ENCODE data around the gene HTRA1. TPM values are rescaled to one million over a fixed set of nuclear protein-coding genes. Genes with fewer than 3 reads are reported as not detected.

The HTRA1 gene
- total and polyA plus RNA-seq, 12 donors: 23.4 to 108 (median 70.2) TPM

- intact Hi-C loops (cut with DNase I): no loop called here
- no peak for TF ChIP-seq CTCF (IDR thresholded peaks at IDR 0.05)
These were observed 16.1 kb downstream of the HTRA1 start for GRCh38 chr10:122477436-122477835.

GRCh38 chr10:122478971-122479370 lies 17.6 kb downstream of the HTRA1 start:
- TF ChIP-seq CTCF (IDR thresholded peaks at IDR 0.05): no peak
- ATAC-seq (no peak), DNase-seq (no peak)
- intact Hi-C loops (cut with DNase I): no loop called here
- Histone ChIP-seq H3K27ac (no peak overlapping the region), H3K27me3 (no peaks in the 10 kb centered on the region), H3K4me1 (peaks cover 15 to 33% (median 27%) of the 10 kb centered on the region in 9 donors), H3K9me3 (no peaks in the 10 kb centered on the region), H3K36me3 (peaks cover 0 to 3% (median 0%) of the 10 kb centered on the region in 9 donors), H3K4me3 (no peak overlapping the region)
- 82 to 85% methylated on average over 7 of the region's 7 CpGs for WGBS, 2 donors

More at GRCh38 chr10:122477436-122477835, 16.1 kb downstream of the HTRA1 start:
- H3K27ac ChIP-seq: no peak overlapping the region
- ATAC-seq: no peak
- 96% methylated on average over 5 of the region's 5 CpGs for WGBS, 2 donors
- no peak for DNase-seq
- H3K4me3 ChIP-seq: no peak overlapping the region
- no peaks in the 10 kb centered on the region for H3K9me3 ChIP-seq
- peaks cover 15 to 43% (median 39%) of the 10 kb centered on the region in 9 donors for H3K4me1 ChIP-seq
- H3K27me3 ChIP-seq: no peaks in the 10 kb centered on the region
- H3K36me3 ChIP-seq: peaks cover 0 to 3% (median 0%) of the 10 kb centered on the region in 9 donors

- no peak for TF ChIP-seq CTCF (IDR thresholded peaks at IDR 0.05)
- H3K9me3 ChIP-seq: no peaks in the 10 kb centered on the region
- no peak overlapping the region for H3K4me3 ChIP-seq
- DNase-seq (no peak), ATAC-seq (no peak)
- H3K4me1 ChIP-seq: peaks cover 8 to 23% (median 21%) of the 10 kb centered on the region in 9 donors
- intact Hi-C loops (cut with DNase I): no loop called here
- H3K36me3 ChIP-seq: peaks cover 0 to 3% (median 0%) of the 10 kb centered on the region in 9 donors
- H3K27ac ChIP-seq: no peak overlapping the region
- 91% methylated on average over 10 of the region's 10 CpGs for WGBS, 2 donors
- no peaks in the 10 kb centered on the region for H3K27me3 ChIP-seq
These were observed 18.9 kb downstream of the HTRA1 start for GRCh38 chr10:122480146-122480833.

- H3K27me3 ChIP-seq: no peaks in the 10 kb centered on the region
- no peaks in the 10 kb centered on the region for H3K9me3 ChIP-seq
- peaks cover 3 to 23% (median 21%) of the 10 kb centered on the region in 9 donors for H3K4me1 ChIP-seq
- ATAC-seq (no peak), DNase-seq (no peak)
- peaks cover 0 to 3% (median 0%) of the 10 kb centered on the region in 9 donors for H3K36me3 ChIP-seq
- no peak overlapping the region for H3K4me3 ChIP-seq
- H3K27ac ChIP-seq: no peak overlapping the region
- no peak for TF ChIP-seq CTCF (IDR thresholded peaks at IDR 0.05)
- intact Hi-C loops (cut with DNase I): no loop called here
- 95 to 96% methylated on average over 6 of the region's 6 CpGs for WGBS, 2 donors
These were observed 20.1 kb downstream of the HTRA1 start for GRCh38 chr10:122481296-122482056.

Data from heart right ventricle (tissue), 16 donors.